ENCODE results near the gene PKNOX2. TPM values are rescaled to one million over a fixed set of nuclear protein-coding genes. Genes with fewer than 3 reads are reported as not detected.

PKNOX2 gene
- total RNA-seq, 1 donor from 2014 or later, result not detected

DNA sequence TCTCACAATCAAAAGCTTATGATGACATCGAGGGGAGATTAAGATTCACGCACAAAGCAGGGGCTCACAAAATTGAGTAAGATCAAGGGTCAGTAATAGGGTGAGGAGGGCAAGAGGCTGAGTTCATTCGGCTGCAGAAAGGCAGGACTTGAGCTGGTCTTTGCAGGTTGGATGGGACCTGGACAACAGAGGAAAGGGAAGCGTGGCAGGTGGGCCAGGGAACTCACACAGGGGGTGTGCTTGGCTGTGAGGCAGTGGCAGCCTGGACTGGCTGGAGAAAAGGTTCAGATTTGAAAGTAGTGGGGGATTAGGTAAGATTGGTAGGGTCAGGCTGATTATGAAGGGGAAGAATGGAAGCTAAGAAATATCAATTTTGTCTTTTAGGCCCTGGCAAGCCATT lies 161.6 kb downstream of the PKNOX2 start:
- ChIA-PET CTCF (no interaction called here), POLR2A (no interaction called here)
- intact Hi-C loops (cut with micrococcal nuclease), result no loop called here
- Mint-ChIP-seq H3K36me3 (ENCODE audit: low read depth) (no peaks in the 10 kb centered on the region), H3K4me1 (no peaks in the 10 kb centered on the region), H3K9me3 (no peaks in the 10 kb centered on the region), H3K4me3 (no peak overlapping the region), H3K27ac (no peak overlapping the region), H3K27me3 (peaks cover 27% of the 10 kb centered on the region)
- DNase-seq, result no peak
- ATAC-seq (ENCODE audit: low read depth), result no peak
- no peak for TF ChIP-seq CTCF (IDR thresholded peaks at IDR 0.05)

DNA sequence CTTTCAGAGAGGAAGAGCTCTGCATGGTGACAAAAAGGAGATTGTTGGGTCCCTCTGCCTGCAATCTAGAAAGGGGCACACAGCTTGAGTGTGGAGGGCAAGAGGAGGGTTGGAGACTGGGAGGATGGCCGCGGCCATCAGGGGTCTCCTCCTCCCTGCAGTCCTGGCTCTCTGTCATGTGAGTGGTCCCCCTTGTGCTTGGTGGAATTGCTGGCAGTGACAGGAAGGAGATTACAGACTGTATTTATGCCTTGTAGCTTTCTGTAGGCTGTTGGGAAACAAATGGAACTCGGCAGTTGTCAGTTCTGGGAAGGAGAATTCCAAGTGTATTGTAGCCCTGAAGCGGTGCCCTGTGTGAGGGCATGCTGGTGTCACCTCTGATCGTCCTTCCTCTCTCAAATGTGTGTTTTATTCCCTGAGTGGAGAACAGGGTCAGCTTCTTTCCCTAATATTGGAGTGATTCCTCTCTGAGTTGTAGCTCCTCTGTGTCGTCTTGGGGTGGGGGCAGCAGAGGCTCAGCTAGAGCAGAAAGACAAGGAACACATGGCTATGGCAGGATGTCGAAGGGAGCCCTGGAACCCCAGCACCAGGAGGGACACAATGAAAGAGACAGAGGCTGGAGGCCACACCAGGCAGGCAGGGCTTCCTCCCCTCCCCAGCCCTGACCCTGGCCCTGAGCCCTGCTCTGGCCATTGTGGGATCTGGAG lies 163.1 kb downstream of the PKNOX2 start:
- Mint-ChIP-seq H3K27me3 (peaks cover 31% of the 10 kb centered on the region), H3K4me3 (no peak overlapping the region), H3K36me3 (ENCODE audit: low read depth) (no peaks in the 10 kb centered on the region), H3K27ac (no peak overlapping the region), H3K9me3 (no peaks in the 10 kb centered on the region), H3K4me1 (no peaks in the 10 kb centered on the region)
- no peak for TF ChIP-seq CTCF (IDR thresholded peaks at IDR 0.05)
- no peak for DNase-seq
- intact Hi-C loops (cut with micrococcal nuclease), result no loop called here
- POLR2A ChIA-PET, result no interaction called here
- ATAC-seq (ENCODE audit: low read depth), result no peak
- CTCF ChIA-PET, result no interaction called here

DNA sequence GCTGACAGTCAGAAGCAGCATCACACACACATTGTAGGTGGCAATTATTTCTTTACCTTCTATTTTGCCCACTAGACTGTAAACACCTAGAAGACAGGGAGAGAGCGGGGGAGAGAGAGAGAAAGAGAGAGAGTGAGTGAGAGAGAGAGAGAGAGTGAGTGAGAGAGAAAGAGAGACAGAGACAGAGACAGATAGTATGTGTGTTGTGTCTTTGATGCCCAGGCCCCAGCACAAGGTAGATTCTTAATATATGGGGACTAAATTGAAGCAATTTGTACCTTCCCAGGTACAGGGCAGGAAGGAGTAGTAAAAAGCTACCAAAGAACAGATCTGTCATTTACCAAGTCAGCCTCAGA lies 163.7 kb downstream of the PKNOX2 start:
- Mint-ChIP-seq H3K9me3 (no peaks in the 10 kb centered on the region), H3K4me3 (no peak overlapping the region), H3K4me1 (no peaks in the 10 kb centered on the region), H3K36me3 (ENCODE audit: low read depth) (no peaks in the 10 kb centered on the region), H3K27me3 (peaks cover 34% of the 10 kb centered on the region), H3K27ac (no peak overlapping the region)
- no peak for ATAC-seq (ENCODE audit: low read depth)
- ChIA-PET CTCF (no interaction called here), POLR2A (no interaction called here)
- DNase-seq, result no peak
- intact Hi-C loops (cut with micrococcal nuclease), result no loop called here
- no peak for TF ChIP-seq CTCF (IDR thresholded peaks at IDR 0.05)

- CTCF ChIA-PET, result no interaction called here
- Mint-ChIP-seq H3K27me3 (peaks cover 29% of the 10 kb centered on the region), H3K36me3 (ENCODE audit: low read depth) (no peaks in the 10 kb centered on the region), H3K27ac (no peak overlapping the region), H3K4me3 (no peak overlapping the region), H3K4me1 (no peaks in the 10 kb centered on the region), H3K9me3 (no peaks in the 10 kb centered on the region)
- DNase-seq, result no peak
- ATAC-seq (ENCODE audit: low read depth), result no peak
- TF ChIP-seq CTCF (IDR thresholded peaks at IDR 0.05), result no peak
- intact Hi-C loops (cut with micrococcal nuclease), result no loop called here
- POLR2A ChIA-PET, result no interaction called here
Measured at GRCh38 chr11:125329786-125330185, 165.2 kb downstream of the PKNOX2 start.

- H3K27me3 Mint-ChIP-seq, result peaks cover 29% of the 10 kb centered on the region
- ATAC-seq (ENCODE audit: low read depth) (no peak), DNase-seq (no peak)
- intact Hi-C loops (cut with micrococcal nuclease), result no loop called here
- H3K4me3 Mint-ChIP-seq, result no peak overlapping the region
- no peak overlapping the region for H3K27ac Mint-ChIP-seq
- no peak for TF ChIP-seq CTCF (IDR thresholded peaks at IDR 0.05)
- no peaks in the 10 kb centered on the region for H3K36me3 Mint-ChIP-seq (ENCODE audit: low read depth)
- CTCF ChIA-PET, result no interaction called here
- no peaks in the 10 kb centered on the region for H3K9me3 Mint-ChIP-seq
- POLR2A ChIA-PET, result no interaction called here
- no peaks in the 10 kb centered on the region for H3K4me1 Mint-ChIP-seq
Measured at GRCh38 chr11:125330462-125331325, 166.1 kb downstream of the PKNOX2 start.
